ENCODE data around the gene RGS12. TPM values are rescaled to one million over a fixed set of nuclear protein-coding genes. Genes with fewer than 3 reads are reported as not detected.

RGS12 gene
- total RNA-seq, 1 donor from 2014 or later, result 81.9 TPM

- H3K4me3 Mint-ChIP-seq, result no peak overlapping the region
- peak in 1 of 2 experiments; percentile 19 for DNase-seq (ENCODE audit: low spot score in 2 of 2, unreplicated experiment in 2 of 2)
- H3K27me3 Mint-ChIP-seq (ENCODE audit: low read depth), result peaks cover 25% of the 10 kb centered on the region
- no peaks in the 10 kb centered on the region for H3K36me3 Mint-ChIP-seq
- TF ChIP-seq, protein P1, sequence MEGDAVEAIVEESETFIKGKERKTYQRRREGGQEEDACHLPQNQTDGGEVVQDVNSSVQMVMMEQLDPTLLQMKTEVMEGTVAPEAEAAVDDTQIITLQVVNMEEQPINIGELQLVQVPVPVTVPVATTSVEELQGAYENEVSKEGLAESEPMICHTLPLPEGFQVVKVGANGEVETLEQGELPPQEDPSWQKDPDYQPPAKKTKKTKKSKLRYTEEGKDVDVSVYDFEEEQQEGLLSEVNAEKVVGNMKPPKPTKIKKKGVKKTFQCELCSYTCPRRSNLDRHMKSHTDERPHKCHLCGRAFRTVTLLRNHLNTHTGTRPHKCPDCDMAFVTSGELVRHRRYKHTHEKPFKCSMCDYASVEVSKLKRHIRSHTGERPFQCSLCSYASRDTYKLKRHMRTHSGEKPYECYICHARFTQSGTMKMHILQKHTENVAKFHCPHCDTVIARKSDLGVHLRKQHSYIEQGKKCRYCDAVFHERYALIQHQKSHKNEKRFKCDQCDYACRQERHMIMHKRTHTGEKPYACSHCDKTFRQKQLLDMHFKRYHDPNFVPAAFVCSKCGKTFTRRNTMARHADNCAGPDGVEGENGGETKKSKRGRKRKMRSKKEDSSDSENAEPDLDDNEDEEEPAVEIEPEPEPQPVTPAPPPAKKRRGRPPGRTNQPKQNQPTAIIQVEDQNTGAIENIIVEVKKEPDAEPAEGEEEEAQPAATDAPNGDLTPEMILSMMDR (IDR thresholded peaks at IDR 0.05; ENCODE audit: unreplicated experiment), result no peak
- peaks cover 6% of the 10 kb centered on the region for H3K4me1 Mint-ChIP-seq
- peaks cover 5% of the 10 kb centered on the region for H3K9me3 Mint-ChIP-seq
- no peak overlapping the region for H3K27ac Mint-ChIP-seq
Observed at GRCh38 chr4:3287271-3287971, 5.4 kb upstream of the RGS12 start.

GRCh38 chr4:3287972-3288570 is 4.8 kb upstream of the RGS12 start:
- no peak overlapping the region for H3K27ac Mint-ChIP-seq
- H3K27me3 Mint-ChIP-seq (ENCODE audit: low read depth), result peaks cover 25% of the 10 kb centered on the region
- no peak overlapping the region for H3K4me3 Mint-ChIP-seq
- no peaks in the 10 kb centered on the region for H3K9me3 Mint-ChIP-seq
- TF ChIP-seq, protein P1 (IDR thresholded peaks at IDR 0.05; ENCODE audit: unreplicated experiment), result no peak
- DNase-seq (ENCODE audit: low spot score in 2 of 2, unreplicated experiment in 2 of 2), result peak in 1 of 2 experiments; percentile 27
- H3K4me1 Mint-ChIP-seq, result peaks cover 6% of the 10 kb centered on the region
- no peaks in the 10 kb centered on the region for H3K36me3 Mint-ChIP-seq

GRCh38 chr4:3288571-3289094 is 4.2 kb upstream of the RGS12 start:
- TF ChIP-seq, protein P1 (IDR thresholded peaks at IDR 0.05; ENCODE audit: unreplicated experiment), result no peak
- peaks cover 9% of the 10 kb centered on the region for H3K4me1 Mint-ChIP-seq
- no peak overlapping the region for H3K27ac Mint-ChIP-seq
- no peaks in the 10 kb centered on the region for H3K9me3 Mint-ChIP-seq
- no peaks in the 10 kb centered on the region for H3K36me3 Mint-ChIP-seq
- no peak for DNase-seq (ENCODE audit: low spot score in 2 of 2, unreplicated experiment in 2 of 2)
- H3K4me3 Mint-ChIP-seq, result no peak overlapping the region
- H3K27me3 Mint-ChIP-seq (ENCODE audit: low read depth), result peaks cover 25% of the 10 kb centered on the region

DNA sequence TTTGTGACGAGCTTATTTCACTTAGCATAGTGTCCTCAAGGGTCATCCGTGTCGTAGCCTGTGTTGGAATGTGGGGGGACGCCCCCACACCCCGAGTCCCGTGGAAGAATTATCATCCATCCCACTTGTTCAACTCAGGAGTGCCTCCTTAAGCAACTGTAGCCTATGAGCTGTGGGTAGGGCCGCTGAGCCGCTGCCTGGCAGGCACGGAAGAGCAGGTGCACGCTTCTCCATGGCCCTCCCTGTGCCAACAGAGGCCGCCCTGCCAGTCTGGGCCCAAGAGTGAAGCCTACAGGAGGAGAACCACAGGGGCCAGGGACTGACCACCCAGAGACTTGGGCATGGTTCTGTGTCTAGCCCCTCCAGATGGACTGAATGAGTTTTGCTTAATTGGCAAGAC is 2.3 kb upstream of the RGS12 start:
- no peak overlapping the region for H3K27ac Mint-ChIP-seq
- H3K4me3 Mint-ChIP-seq, result peak overlapping the region; percentile 31
- H3K9me3 Mint-ChIP-seq, result no peaks in the 10 kb centered on the region

GRCh38 chr4:3290889-3291321 is 1.9 kb upstream of the RGS12 start:
- H3K4me3 Mint-ChIP-seq, result no peak overlapping the region
- peaks cover 20% of the 10 kb centered on the region for H3K4me1 Mint-ChIP-seq
- peak in 1 of 2 experiments; percentile 35 for DNase-seq (ENCODE audit: low spot score in 2 of 2, unreplicated experiment in 2 of 2)

More for the DNA sequence above, 2.3 kb upstream of the RGS12 start:
- Mint-ChIP-seq H3K4me1 (peaks cover 20% of the 10 kb centered on the region), H3K27me3 (ENCODE audit: low read depth) (peaks cover 19% of the 10 kb centered on the region), H3K36me3 (peaks cover 9% of the 10 kb centered on the region)
- TF ChIP-seq, protein P1 (IDR thresholded peaks at IDR 0.05; ENCODE audit: unreplicated experiment), result no peak
- DNase-seq (ENCODE audit: low spot score in 2 of 2, unreplicated experiment in 2 of 2), result peak in 1 of 2 experiments; percentile 19

More at GRCh38 chr4:3290889-3291321, 1.9 kb upstream of the RGS12 start:
- Mint-ChIP-seq H3K36me3 (peaks cover 12% of the 10 kb centered on the region), H3K9me3 (no peaks in the 10 kb centered on the region), H3K27me3 (ENCODE audit: low read depth) (peaks cover 19% of the 10 kb centered on the region), H3K27ac (no peak overlapping the region)
- TF ChIP-seq, protein P1 (IDR thresholded peaks at IDR 0.05; ENCODE audit: unreplicated experiment), result no peak
